ENCODE data around the gene GKN1.

Gene GKN1

DNA sequence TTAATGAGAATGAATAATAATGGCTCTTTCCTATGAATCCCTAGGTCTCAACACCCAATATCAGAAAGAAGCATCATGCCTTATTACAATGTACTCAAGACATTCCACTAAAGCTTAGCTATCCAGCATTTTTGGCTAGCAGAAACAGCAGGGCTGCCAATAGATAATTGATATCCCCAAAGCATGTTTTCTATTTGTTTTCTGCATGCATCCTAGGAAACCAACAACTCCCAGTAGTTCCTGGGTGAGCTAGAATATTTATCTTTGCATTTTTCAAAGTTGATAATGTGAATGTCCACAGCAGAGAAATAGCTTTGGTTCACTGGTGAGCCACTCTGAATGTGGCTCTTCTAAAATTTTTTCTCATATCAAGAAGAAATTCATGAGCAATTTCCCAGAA, 32.7 kb downstream of the GKN1 start:
- no peak for DNase-seq (ENCODE audit: low read depth in 3 of 3, low spot score in 1 of 3)

DNA sequence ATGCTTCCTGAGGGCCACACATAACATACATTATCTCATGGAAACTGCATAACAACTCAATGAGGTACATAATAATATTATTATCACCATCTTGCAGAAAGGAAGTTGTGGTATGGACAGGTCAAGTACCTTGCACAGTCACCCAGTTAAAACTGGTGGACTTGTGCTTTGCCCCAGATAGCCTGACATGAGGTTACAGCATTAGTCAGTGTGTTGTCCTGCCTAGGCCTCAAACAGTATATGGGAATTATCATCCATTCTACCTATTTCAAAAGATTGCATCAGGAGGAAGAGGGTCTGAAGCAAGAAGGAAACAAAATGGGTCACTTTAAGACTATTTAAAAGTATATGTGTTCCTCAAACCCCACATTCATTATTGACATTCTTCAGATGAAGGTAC, 33.2 kb downstream of the GKN1 start:
- no peak for DNase-seq (ENCODE audit: low read depth in 3 of 3, low spot score in 1 of 3)

DNA sequence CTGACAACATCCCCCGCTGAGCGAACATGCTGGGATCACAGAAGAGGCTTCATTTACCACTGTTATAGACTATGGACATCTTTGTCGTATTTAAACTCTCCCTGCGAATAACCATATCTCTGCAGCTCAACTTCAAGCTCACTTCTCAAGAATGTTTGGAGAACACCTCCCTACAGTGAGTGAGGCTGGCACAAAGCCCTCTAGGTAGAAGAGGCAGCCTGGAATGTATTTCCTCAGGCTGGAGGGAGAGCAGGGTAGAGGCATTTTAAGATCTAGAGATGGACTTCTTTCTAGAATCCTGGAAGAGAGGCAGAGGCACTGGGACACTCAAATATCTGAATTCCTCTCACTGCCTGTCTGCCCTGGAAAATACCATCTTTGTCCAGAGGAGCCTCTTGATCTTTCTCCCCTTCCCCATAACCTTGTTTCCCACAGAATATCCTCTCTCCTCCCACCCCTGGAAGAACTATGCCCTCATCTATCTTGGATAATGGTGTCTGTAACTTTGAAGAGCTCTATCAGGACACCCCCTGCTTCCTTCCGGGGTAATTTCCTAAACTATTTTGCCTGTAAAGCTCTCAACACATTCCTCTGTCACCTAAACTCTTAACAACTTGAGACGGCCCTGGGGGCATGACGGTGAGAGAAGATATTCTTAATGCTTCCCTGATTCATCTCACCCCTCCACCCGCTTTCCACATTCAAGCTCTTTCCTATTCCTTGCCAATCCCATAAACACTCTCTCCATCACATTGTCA, 36.2 kb downstream of the GKN1 start:
- DNase-seq (ENCODE audit: low read depth in 3 of 3, low spot score in 1 of 3): no peak

DNA sequence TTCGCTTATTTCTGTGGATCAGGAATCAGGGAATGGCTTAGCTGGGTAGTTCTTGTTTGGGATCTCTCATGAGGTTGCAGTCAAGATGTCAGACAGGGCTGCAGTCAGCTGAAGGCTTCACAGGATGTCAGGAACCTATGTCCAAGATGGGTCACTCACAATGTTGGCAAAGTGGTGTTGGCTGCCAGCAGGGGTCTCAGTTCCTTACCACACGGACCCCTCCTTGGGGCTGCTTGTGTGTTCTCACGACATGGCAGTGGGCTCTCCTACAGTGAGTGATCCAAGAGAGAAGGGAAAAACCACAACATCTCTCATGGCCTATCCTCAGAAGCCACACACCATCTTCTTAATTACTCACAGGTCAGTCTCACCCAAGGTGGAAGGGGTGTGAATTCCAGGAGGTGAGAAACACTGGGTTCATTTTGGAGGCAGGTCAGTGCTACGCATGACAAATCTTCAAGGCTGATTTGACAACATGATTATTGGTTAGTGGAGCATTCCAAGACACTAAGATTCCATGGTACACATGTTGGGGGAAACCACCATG, 37.2 kb downstream of the GKN1 start:
- DNase-seq (ENCODE audit: low read depth in 3 of 3, low spot score in 1 of 3): no peak

DNA sequence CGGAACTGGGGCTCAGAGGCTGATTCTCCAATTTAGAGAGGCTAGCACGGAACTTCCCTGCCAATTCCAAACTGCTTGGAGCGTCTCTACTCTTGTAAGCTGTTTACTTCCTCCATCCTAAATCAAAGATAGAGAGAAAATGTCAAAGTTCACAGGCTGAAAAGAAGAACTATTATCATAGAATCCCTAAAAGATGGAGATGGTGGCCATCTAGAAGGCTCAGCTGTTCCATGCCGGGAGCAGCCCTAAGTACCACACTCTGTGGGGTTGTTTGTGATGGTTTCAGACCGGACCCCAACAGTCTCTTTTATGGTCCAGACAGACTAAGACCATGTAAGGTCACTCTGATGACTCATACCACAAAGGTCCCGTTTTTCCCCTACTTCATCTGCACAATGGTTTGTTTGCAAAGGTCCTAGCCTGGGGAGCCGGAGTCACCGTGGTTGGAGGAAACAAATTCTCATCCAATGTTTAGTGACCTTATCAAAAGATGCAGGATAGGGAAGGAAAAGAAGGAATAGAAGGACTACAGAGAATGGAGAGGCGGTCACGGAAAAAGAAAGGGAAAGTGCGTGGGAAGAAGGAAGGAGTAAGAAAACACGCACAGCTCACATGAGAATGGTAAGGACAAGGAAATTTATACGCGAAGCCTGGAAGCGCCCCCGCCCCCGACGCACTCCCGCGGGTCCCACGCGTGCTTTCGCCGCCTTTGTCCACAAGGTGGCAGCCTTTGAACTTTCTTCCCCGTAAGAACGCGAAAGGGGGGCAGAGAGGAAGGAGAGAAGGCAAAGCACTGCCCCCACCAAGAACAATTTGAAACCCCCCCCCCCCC, 38.1 kb downstream of the GKN1 start:
- DNase-seq (ENCODE audit: low read depth in 3 of 3, low spot score in 1 of 3): peak in 2 of 3 donors; percentile 10 to 28

DNA sequence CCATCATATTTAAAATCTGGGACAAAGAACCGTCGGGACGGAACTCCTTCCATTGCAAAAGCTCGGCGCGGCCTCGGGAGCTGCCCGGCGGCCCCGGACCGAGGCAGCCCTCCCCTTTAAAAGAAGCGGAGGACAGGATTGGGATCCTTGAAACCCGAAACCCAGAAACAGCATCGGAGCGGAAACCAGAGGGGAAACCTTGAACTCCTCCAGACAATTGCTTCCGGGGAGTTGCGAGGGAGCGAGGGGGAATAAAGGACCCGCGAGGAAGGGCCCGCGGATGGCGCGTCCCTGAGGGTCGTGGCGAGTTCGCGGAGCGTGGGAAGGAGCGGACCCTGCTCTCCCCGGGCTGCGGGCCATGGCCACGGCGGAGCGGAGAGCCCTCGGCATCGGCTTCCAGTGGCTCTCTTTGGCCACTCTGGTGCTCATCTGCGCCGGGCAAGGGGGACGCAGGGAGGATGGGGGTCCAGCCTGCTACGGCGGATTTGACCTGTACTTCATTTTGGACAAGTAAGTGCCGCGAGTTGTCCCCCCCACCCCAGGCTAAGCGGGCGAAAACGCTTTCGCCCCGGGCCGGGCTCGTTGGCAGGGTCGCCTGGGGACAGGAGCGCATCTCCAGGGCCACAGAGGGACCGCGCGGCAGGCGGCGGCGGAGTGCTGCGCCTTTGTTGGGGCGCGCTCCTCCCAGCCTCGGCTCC, 38.9 kb downstream of the GKN1 start, which contains the start of gene ANTXR1:
Gene ANTXR1 (plus strand): TSS at position 38 of the 698 bp plus-strand sequence. CDS start 321 bp downstream, at position 359.
- no peak for DNase-seq (ENCODE audit: low read depth in 3 of 3, low spot score in 1 of 3)

DNA sequence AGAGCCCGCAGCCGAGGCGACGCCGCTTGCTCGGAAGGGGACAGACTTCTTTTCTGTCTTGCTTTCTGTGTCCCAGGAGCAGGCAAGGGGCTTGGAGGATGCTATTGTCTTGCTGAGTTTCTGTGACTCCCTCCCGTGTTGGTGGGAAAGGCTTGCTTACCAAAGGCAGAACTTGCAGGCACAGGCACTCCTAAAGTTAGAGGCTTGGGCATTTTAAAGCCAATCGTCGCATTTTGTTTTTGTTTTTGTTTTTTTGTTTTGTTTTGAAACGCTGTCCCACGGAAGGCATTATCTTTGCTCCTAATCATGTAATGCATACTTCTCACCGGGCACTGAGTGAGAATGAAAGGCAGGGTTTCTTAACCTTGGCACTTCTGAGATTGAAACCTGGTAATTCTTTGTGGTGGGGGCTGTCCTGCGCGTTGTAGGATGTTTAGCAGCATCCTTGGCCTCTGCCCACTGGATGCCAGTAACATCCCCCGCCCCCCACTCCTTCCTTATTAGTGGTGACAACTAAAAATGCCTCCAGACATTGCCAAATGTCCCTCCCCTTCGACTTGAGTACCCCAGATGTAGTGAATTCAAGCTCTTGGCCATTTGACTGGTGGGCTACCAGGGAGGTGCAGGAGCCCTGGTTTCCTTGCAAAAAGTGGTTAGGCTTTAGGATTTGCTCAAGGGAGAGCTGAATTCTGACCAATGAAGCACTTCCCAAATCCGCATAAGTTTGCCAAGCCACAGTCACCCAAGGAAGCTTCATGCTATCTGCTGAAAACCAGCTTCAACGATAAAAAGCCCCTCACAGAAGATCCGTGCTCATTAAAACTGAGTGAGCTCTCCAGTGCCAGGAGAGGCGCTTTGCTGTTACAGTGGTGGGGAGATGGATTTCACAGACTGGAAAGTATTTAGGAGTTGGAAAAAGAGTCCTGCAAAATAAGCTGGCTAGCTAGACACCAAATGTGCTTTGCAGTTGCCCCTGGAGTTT, 39.7 kb downstream of the GKN1 start:
- no peak for DNase-seq (ENCODE audit: low read depth in 3 of 3, low spot score in 1 of 3)

DNA sequence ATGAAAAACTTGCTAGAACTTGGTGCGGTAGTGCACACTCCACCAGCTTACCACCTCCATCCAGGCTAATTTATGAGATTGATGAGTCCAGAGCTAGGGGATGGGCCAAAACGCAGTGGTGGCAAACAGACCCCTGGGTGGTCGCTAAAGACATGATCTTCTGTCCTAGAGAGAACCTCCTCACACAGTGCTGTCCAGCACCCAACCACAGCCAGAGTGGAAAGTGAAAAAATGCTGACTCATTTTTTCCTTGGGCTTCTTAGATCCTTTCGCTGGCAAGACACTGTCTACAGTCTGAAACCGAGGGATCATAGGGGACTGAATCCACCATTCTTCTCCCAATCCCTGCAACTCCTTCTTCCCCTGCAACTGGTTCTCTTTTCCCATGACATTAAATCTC, 42.6 kb downstream of the GKN1 start:
- no peak for DNase-seq (ENCODE audit: low read depth in 3 of 3, low spot score in 1 of 3)

DNA sequence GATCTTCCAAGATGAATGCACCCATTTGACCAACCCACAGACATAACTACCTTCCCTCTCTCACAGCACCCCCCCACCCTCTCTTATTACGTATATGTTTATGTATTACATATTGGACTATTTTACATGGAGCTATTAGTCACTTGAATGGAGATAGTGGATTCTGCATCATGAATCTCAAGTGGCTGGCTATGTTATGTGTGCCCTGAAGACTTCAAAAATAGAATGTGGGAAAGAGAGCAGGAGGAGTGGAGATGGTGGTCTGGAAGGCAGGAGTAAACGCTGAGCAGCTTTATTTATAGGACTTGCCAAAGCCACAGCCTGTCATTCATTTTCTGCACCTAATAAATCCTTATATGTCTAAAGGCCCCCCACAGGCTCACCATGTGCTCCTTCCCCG, 43.4 kb downstream of the GKN1 start:
- no peak for DNase-seq (ENCODE audit: low read depth in 3 of 3, low spot score in 1 of 3)

DNA sequence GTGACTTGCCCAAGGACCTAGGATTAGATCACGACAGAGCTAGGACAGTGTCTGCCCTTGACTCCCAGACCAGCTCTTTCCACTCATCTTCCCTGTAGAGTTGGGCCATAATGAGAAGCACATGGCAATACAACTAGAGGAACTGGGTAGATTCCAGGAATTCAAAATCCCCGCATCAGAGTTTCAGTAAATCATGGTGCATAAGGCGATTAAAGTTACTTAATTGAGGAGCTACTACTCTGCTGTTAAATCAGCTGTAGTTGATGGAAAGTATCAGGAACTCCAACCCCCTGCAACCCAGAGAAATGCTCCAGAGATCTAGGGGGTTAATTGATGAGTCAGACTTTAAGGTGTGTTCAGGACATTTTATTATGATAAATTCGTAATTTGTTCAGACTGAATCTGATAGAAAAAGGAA, 44.3 kb downstream of the GKN1 start:
- no peak for DNase-seq (ENCODE audit: low read depth in 3 of 3, low spot score in 1 of 3)

DNA sequence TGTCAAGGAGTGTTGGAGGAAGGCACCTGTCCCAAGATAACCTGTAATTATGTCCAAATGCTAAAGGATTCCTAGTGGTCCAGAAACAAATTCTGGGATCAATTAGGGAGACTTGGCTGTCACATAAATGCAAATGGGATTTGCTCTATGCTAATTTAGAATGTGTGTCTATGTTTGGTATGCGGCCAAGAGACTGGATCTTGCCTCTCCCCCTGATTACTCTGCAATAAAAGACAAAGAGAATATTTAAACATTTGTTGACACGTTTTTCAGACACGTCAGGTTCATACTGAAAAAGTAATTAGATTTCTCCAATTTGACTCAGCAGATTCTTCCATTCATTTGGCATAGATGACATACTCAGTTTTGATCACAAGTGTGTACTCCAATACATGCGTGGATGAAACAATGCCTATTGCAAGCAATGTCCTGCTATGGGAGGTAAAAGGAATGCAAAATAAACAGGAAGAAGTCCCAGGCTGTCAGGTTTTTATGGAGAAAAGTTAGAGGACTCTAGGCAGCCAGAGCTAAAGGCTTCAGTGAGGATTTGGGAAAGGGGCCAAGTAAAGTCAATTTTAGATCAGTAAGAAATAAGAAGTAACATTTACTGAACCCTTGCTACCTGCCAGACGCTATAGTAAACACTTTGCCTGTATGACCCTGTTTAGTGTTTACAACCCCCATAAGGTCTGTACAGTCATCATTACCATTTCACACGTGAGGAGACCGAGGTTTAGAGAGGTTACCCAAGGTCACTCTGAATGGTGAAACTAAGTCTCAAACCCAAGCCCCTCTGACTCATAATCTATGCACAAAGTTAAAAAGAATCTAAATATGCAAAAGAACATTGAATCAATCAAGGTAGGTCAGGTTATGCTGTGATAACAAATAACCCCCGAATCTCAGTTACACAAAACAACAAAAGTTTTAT, 46.3 kb downstream of the GKN1 start:
- DNase-seq (ENCODE audit: low read depth in 3 of 3, low spot score in 1 of 3): no peak

DNA sequence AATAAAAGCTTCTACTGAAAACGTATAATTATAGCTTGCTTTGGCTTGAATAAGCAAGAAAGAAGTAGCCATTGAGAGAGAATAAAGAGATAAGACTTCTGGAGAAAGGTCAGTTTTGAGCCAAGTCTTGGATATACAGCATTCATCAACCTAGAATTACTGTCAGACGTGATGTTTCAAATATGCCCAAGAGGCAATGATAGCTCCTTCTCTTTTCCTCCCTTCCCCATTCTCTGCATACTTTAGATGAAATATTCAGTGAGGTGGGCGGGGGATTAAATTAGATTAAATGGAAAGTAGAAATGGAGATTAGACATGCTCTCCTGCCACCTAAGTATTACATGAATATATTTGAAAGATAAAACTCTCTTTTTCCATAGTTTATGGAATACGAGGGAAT, 47.3 kb downstream of the GKN1 start:
- no peak for DNase-seq (ENCODE audit: low read depth in 3 of 3, low spot score in 1 of 3)

DNA sequence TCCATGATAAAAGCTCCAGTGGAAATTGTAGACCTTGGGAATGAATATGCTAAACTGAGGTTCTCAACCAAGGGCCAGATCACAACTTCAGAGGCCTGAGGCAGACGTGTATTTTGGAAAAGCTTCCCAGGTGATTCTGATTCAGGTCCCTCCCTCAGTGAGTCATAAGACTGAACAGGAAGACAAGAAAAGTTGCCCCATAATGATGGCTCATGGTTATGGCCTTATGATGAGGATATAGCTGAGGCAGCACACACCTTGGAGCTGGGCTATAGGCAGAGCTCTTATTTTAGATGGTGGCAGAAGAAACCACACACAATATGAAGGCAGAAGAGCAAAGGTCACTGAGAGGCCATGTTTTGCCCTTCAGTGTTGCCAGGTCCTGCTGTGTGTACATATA, 48.1 kb downstream of the GKN1 start:
- DNase-seq (ENCODE audit: low read depth in 3 of 3, low spot score in 1 of 3): no peak

DNA sequence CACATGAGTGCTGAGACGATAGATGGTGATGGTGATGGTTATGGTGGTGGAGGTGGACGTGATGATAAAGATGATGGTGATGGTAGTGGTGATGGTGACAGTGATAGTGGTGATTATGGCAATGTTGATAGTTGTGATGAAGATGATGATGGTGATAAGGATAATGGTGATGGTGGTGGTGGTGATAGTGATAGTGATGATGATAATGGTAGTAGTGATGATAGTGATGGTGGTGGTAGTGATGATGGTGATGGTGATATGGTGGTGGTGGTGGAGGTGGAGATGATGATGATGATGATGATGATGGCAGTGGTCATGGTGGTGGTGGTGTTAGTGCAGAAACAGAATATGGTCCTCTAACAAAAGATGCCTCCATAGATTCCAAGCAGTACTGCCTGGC, 48.8 kb downstream of the GKN1 start:
- no peak for DNase-seq (ENCODE audit: low read depth in 3 of 3, low spot score in 1 of 3)

DNA sequence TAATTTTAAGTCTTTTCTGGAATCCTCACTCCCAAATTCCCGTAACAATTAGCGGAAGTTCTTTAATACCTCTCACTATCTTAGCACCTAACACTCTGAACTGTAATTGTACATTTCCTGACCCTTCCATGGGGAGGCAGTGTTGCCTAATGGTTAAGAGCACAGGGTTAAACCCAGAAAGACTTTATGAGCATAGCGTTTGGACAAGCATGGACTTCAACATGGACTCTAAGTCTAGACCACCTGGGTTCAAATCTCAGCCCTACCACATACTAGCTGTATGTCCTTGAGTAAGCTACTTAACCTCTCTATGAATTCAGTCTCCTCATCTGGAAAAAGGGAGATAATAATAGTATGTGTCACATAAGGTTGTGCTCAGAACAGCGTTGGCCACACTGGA, 51.6 kb downstream of the GKN1 start:
- no peak for DNase-seq (ENCODE audit: low read depth in 3 of 3, low spot score in 1 of 3)

DNA sequence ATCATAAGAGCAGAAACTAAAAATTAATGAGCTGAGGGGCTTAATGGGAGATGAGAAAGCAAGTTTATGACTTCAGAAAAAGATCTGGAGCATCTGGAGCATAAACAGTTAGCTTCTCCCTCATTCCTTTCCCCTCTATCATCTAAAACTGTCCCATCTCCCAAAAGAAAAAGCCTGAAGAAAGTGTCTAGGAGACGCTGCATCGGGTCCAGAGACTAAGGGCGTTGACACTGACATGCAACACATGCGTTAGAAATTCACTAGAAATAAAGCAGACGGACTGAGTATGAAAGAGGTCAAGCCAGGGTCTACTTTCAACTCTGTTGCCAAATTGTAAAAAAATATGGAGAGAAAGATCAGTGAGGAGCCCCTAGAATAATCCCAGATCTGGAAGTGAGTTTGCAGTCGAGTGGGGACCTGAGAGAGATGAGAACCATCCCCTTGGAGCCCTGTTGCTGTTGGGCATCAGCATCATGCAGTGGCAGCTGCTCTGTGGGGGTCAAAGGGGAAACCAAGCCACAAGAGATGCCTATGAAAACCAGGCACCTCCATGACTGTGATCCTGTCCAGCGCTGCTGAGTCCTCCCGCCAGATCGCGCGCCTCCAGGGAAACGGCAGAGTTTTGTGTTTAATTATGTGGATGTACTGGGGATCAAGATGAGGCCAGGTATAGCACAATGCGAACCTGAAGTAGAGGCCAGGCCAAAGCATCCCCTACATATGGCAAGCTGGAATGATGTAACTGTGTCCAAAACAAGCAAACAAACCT, 52.4 kb downstream of the GKN1 start:
- no peak for DNase-seq (ENCODE audit: low read depth in 3 of 3, low spot score in 1 of 3)
